HG02981 (cell line): ENCODE data around the gene RHO.

Experiments used
- ATAC-seq: cut with Tn5 transposase; IDR thresholded peaks from one replicate; pipeline ENCODE4 v1.9.1; 2021; ENCODE audit warnings: mild to moderate bottlenecking, moderate library complexity; ENCODE audit not compliant: unreplicated experiment

The RHO gene

GRCh38 chr3:129575233-129575996, 47.0 kb downstream of the RHO start:
- no peak for ATAC-seq

- no peak for ATAC-seq
Observed at GRCh38 chr3:129575997-129576384, 47.6 kb downstream of the RHO start.

- ATAC-seq: peak; percentile 48
Observed at GRCh38 chr3:129576514-129577352, 48.3 kb downstream of the RHO start.

GRCh38 chr3:129577366-129577765, 48.9 kb downstream of the RHO start:
- no peak for ATAC-seq

GRCh38 chr3:129577925-129578786, 49.7 kb downstream of the RHO start:
- ATAC-seq: peak; percentile 58

- no peak for ATAC-seq
Observed at GRCh38 chr3:129579991-129580390, 51.6 kb downstream of the RHO start.

GRCh38 chr3:129581623-129582022, 53.2 kb downstream of the RHO start:
- no peak for ATAC-seq

GRCh38 chr3:129582799-129583198, 54.4 kb downstream of the RHO start:
- no peak for ATAC-seq

- no peak for ATAC-seq
Observed at GRCh38 chr3:129583289-129583688, 54.9 kb downstream of the RHO start.

GRCh38 chr3:129584631-129585030, 56.2 kb downstream of the RHO start:
- no peak for ATAC-seq
